H1 (cell line): ENCODE results near the gene ANO2.

Experiments used
- ATF3 ChIP-seq: IDR thresholded peaks from 2 replicates; pipeline ENCODE4 v1.6.1; 2011; ENCODE audit warnings: low read depth, mild to moderate bottlenecking, low read length; ENCODE audit not compliant: insufficient read depth
- CTCF ChIP-seq, 3 experiments: IDR thresholded peaks; 1 replicate in 2 of 3; 2 replicates in 1 of 3; pipeline versions ENCODE4 v1.5.1 to v1.6.1; 2011; ENCODE audit warnings: low read length in 3 of 3, mild to moderate bottlenecking in 3 of 3, inconsistent platforms in 2 of 3, low read depth in 1 of 3, moderate library complexity in 1 of 3; ENCODE audit not compliant: insufficient read depth in 1 of 3; ENCODE audit errors: control extremely low read depth in 1 of 3
- JUN ChIP-seq: IDR thresholded peaks from 2 replicates; pipeline ENCODE4 v1.6.1; 2011; ENCODE audit warnings: low read depth, mild to moderate bottlenecking, improper control_type of control experiment, low read length

GRCh38 chr12:5636907-5637306 lies 308.2 kb downstream of the ANO2 start:
- TF ChIP-seq JUN: no peak
- TF ChIP-seq ATF3: no peak
- no peak for TF ChIP-seq CTCF (IDR thresholded peaks at IDR 0.05; ENCODE audit: control extremely low read depth in 1 of 3, insufficient read depth in 1 of 3, low read depth in 1 of 3, low read length in 3 of 3)
